Vagina (tissue), 2 donors: Measurements from ENCODE around the gene NINJ2.

ENCODE experiments used
- CTCF ChIP-seq, 3 experiments: fragments of 450-650 bp in 2 of 3; fragments of 200-600 bp in 1 of 3; sonication (generic) in 1 of 3; IDR thresholded peaks; one replicate each; pipeline ENCODE4 v1.5.1; 2017 to 2019; ENCODE audit warnings: antibody characterized with exemption in 3 of 3, mild to moderate bottlenecking in 2 of 3, moderate library complexity in 2 of 3
- POLR2A ChIP-seq, 2 donors: fragments of 450-650 bp; IDR thresholded peaks; one replicate each; pipeline ENCODE4 v1.6.1; 2017; ENCODE audit warnings: antibody characterized with exemption in 2 of 2, mild to moderate bottlenecking in 2 of 2, moderate library complexity in 2 of 2
- POLR2AphosphoS5 ChIP-seq, 2 donors: sonication (generic); formaldehyde crosslinking; IDR thresholded peaks; one replicate each; pipeline ENCODE4 v1.9.0; 2017; ENCODE audit warnings: antibody characterized with exemption in 2 of 2, mild to moderate bottlenecking in 2 of 2, low read depth in 1 of 2; ENCODE audit not compliant: insufficient read depth in 1 of 2

DNA sequence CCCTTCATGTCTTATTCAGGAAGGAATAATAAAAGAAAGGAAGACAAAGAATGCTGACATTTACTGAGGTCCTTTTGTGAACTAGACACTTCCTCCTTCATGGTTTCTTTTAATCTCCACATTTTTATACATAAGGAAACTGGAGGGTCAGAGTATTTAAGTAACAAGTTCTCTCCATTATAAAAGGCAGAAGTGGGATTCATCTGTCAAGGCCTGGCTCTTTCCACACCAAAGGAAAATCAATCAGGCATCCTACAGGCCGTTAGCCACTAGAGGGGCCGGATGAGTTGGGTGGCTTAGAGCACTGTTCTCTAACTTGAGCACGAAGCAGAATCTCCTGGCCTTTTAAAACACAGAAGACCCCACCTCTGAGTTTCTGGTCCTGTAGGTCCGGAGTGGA, 36.8 kb upstream of the NINJ2 start:
- TF ChIP-seq CTCF (IDR thresholded peaks at IDR 0.05) (no peak), POLR2A (IDR thresholded peaks at IDR 0.05) (no peak), POLR2AphosphoS5 (IDR thresholded peaks at IDR 0.05; ENCODE audit: insufficient read depth in 1 of 2, low read depth in 1 of 2) (no peak)
